Keratinocyte (primary cell): ENCODE results near the gene MBNL3. TPM values are rescaled to one million over a fixed set of nuclear protein-coding genes. Genes with fewer than 3 reads are reported as not detected.

ENCODE experiments used
- DNase-seq: peaks from one replicate; pipeline ENCODE4 v3.0.0-alpha.2; 2011; ENCODE audit warnings: low read depth, missing footprints, low spot score
- FAIRE-seq: peaks from 2 replicates; lab custom pipeline; 2011; peaks lifted over from hg19 to GRCh38; lab: Jason Lieb, UNC
- H2AFZ ChIP-seq: 2 replicates; pipeline ENCODE4 v1.6.0; 2012; ENCODE audit warnings: low read length, control low read depth, inconsistent platforms; ENCODE audit not compliant: control insufficient read depth
- H3K27ac ChIP-seq: 2 replicates; pipeline ENCODE4 v1.5.1; 2011; ENCODE audit warnings: low read length; ENCODE audit not compliant: control insufficient read depth, insufficient read depth
- H3K27me3 ChIP-seq: 3 replicates; pipeline ENCODE4 v1.6.0; 2011; ENCODE audit warnings: low read length; ENCODE audit not compliant: control insufficient read depth, insufficient read depth; ENCODE audit errors: extremely low read depth
- H3K36me3 ChIP-seq, 2 experiments: 2 replicates in 1 of 2; 3 replicates in 1 of 2; pipeline ENCODE4 v1.5.1; 2011; ENCODE audit warnings: low read length in 2 of 2, mild to moderate bottlenecking in 1 of 2; ENCODE audit not compliant: control insufficient read depth in 2 of 2, insufficient read depth in 2 of 2; ENCODE audit errors: extremely low read depth in 1 of 2
- H3K4me1 ChIP-seq: 3 replicates; pipeline ENCODE4 v1.5.1; 2011; ENCODE audit warnings: low read length; ENCODE audit not compliant: control insufficient read depth, insufficient read depth; ENCODE audit errors: extremely low read depth
- H3K4me2 ChIP-seq: 3 replicates; pipeline ENCODE4 v1.6.0; 2011; ENCODE audit warnings: low read depth, low read length; ENCODE audit not compliant: control insufficient read depth, insufficient read depth; ENCODE audit errors: extremely low read depth
- H3K4me3 ChIP-seq, 3 experiments: fragments of 200-600 bp in 1 of 3; sonication (generic) in 1 of 3; 2 replicates in 2 of 3; 3 replicates in 1 of 3; pipeline ENCODE4 v1.5.1; 2011 to 2016; ENCODE audit warnings: low read length in 3 of 3, mild to moderate bottlenecking in 3 of 3, control low read depth in 2 of 3, inconsistent platforms in 1 of 3, low read depth in 1 of 3, mixed read lengths in 1 of 3, mixed run types in 1 of 3, moderate library complexity in 1 of 3; ENCODE audit not compliant: control insufficient read depth in 2 of 3, insufficient read depth in 2 of 3; ENCODE audit errors: extremely low read depth in 1 of 3
- H3K79me2 ChIP-seq: 2 replicates; pipeline ENCODE4 v1.6.0; 2012; ENCODE audit warnings: low read length; ENCODE audit not compliant: control insufficient read depth, insufficient read depth
- H3K9ac ChIP-seq: 3 replicates; pipeline ENCODE4 v1.6.0; 2011; ENCODE audit warnings: low read length; ENCODE audit not compliant: control insufficient read depth, insufficient read depth; ENCODE audit errors: extremely low read depth
- H3K9me1 ChIP-seq: 3 replicates; pipeline ENCODE4 v1.6.0; 2011; ENCODE audit warnings: low read length; ENCODE audit not compliant: control insufficient read depth, insufficient read depth; ENCODE audit errors: extremely low read depth
- H3K9me3 ChIP-seq: 2 replicates; pipeline ENCODE4 v1.5.1; 2012; ENCODE audit warnings: low read depth, low read length; ENCODE audit not compliant: control insufficient read depth
- H4K20me1 ChIP-seq: 3 replicates; pipeline ENCODE4 v1.6.0; 2011; ENCODE audit warnings: low read length; ENCODE audit not compliant: control insufficient read depth, insufficient read depth; ENCODE audit errors: extremely low read depth
- EZH2 ChIP-seq: IDR thresholded peaks from one replicate; pipeline ENCODE4 v1.6.1; 2012; ENCODE audit warnings: inconsistent platforms, mild to moderate bottlenecking, low read length, moderate library complexity
- dilution Hi-C: fragments of 300-500 bp; cut with MboI; formaldehyde crosslinking; loops from one replicate; pipeline ENCODE4 v1.7.0; 2020; ENCODE audit warnings: low sequenced_read_pairs; ENCODE audit not compliant: extremely low pct_ligation_motif_present
- polyA minus RNA-seq, 3 experiments: library from RNA; depleted of rRNA, polyadenylated mRNA; stranded (reverse); fragments of >200 nt; gene quantifications; 1 replicate in 1 of 3; 2 replicates in 1 of 3; 3 replicates in 1 of 3; pipeline ENCODE4 v1.2.3, GENCODE V29; 2011
- polyA plus RNA-seq, 5 experiments: library from polyadenylated mRNA; depleted of rRNA in 3 of 5; stranded (reverse) in 3 of 5; stranded (forward) in 1 of 5; unstranded in 1 of 5; fragments of >200 nt; gene quantifications; 1 replicate in 1 of 5; 2 replicates in 3 of 5; 3 replicates in 1 of 5; pipeline versions ENCODE4 v1.2.1 to v1.2.3, GENCODE V29; 2011 to 2012; ENCODE audit warnings: missing spikeins in 2 of 5, low read depth in 1 of 5, low replicate concordance in 1 of 5
- TF ChIP-seq, protein P1 (sequence below), 3 experiments: IDR thresholded peaks in 1 of 3; conservative IDR thresholded peaks in 1 of 3; optimal IDR thresholded peaks in 1 of 3; 2 replicates in 2 of 3; 3 replicates in 1 of 3; pipeline versions ENCODE3 to v1.5.1; 2011; ENCODE audit warnings: low read length in 3 of 3, mild to moderate bottlenecking in 3 of 3, moderate library complexity in 2 of 3, control low read depth in 1 of 3, inconsistent platforms in 1 of 3; ENCODE audit not compliant: insufficient read depth in 2 of 3; ENCODE audit errors: extremely low read depth in 1 of 3

The MBNL3 gene, protein sequence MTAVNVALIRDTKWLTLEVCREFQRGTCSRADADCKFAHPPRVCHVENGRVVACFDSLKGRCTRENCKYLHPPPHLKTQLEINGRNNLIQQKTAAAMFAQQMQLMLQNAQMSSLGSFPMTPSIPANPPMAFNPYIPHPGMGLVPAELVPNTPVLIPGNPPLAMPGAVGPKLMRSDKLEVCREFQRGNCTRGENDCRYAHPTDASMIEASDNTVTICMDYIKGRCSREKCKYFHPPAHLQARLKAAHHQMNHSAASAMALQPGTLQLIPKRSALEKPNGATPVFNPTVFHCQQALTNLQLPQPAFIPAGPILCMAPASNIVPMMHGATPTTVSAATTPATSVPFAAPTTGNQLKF
- polyA plus RNA-seq (6.9 to 7.1 TPM (median 6.9 TPM) in 3 replicates), polyA minus RNA-seq (31.9 to 42.2 TPM (median 33.8 TPM) in 3 replicates)
- 11.2 TPM for polyA plus RNA-seq (2011; ENCODE audit: low read depth)
- polyA plus RNA-seq (2011; cell fraction: cytosol; rRNA removed), result 4.1 and 6.2 TPM in 2 replicates
- polyA plus RNA-seq (2011; cell fraction: nucleus; rRNA removed), result 4.1 and 4.6 TPM in 2 replicates
- polyA plus RNA-seq (2012; ENCODE audit: low replicate concordance), result 2.0 and 3.8 TPM in 2 replicates
- polyA minus RNA-seq (2011; cell fraction: cytosol; rRNA and poly(A)+ RNA removed), result 20.9 TPM
- 6.0 and 7.9 TPM in 2 replicates for polyA minus RNA-seq (2011; cell fraction: nucleus; rRNA and poly(A)+ RNA removed)

DNA sequence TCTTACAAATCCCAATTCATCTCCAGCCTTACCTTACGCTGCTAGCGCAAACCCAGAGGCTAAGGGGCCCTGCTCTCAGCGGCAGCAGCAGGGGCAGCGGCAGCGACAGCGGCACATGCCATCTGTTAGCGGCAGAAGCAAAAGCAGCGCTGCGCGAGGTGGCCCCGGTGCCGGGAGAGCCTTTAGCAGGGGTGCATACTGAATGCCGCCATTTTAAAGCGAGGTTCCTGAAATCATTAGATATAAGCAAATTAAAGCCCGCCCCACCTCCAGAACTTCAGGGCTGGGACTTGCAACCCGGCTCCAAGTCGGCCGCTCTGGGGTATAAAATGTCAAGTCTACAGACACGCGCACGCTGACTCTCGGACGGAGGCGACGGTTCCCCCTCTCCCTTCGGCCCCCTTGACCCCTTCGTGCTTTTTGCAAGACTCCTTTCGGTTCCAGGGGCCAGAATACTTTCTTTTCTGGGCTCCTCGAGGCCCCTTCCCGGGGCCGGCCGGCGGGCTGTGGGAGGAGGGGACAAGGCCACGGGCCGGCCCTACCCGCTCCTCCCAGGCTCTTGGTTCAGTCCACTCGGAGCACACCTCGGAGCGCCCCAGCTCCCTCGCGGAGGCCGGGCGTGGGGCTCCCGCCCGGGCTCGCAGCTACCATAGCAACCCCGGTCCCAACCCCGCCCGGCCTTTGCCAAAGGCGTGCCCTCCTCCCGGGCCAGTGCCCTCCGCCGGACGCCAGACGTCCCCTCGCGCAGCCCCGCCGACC, at the start of gene MBNL3:
Gene MBNL3, minus strand, starts transcription at position 220 of the 759 bp plus-strand sequence. CDS start 49,427 bp downstream, outside the sequence.
- DNase-seq (no peak), FAIRE-seq (no peak)
- TF ChIP-seq, protein P1, sequence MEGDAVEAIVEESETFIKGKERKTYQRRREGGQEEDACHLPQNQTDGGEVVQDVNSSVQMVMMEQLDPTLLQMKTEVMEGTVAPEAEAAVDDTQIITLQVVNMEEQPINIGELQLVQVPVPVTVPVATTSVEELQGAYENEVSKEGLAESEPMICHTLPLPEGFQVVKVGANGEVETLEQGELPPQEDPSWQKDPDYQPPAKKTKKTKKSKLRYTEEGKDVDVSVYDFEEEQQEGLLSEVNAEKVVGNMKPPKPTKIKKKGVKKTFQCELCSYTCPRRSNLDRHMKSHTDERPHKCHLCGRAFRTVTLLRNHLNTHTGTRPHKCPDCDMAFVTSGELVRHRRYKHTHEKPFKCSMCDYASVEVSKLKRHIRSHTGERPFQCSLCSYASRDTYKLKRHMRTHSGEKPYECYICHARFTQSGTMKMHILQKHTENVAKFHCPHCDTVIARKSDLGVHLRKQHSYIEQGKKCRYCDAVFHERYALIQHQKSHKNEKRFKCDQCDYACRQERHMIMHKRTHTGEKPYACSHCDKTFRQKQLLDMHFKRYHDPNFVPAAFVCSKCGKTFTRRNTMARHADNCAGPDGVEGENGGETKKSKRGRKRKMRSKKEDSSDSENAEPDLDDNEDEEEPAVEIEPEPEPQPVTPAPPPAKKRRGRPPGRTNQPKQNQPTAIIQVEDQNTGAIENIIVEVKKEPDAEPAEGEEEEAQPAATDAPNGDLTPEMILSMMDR (optimal IDR thresholded peaks at IDR 0.05 in 1 of 3, IDR thresholded peaks at IDR 0.05 in 1 of 3, conservative IDR thresholded peaks at IDR 0.05 in 1 of 3; ENCODE audit: extremely low read depth in 1 of 3, insufficient read depth in 2 of 3, low read length in 3 of 3), result no peak
- no peak for TF ChIP-seq EZH2
- Histone ChIP-seq H3K9ac (peak within 1 kb of the TSS; percentile 85), H3K4me3 (peak within 1 kb of the TSS; percentile 38 to 71 (median 69)), H4K20me1 (no peaks in the 10 kb centered on the region), H3K9me3 (no peaks in the 10 kb centered on the region), H3K9me1 (no peaks in the 10 kb centered on the region), H3K27me3 (no peaks in the 10 kb centered on the region), H3K4me2 (peak within 1 kb of the TSS; percentile 80), H3K36me3 (no peaks in the 10 kb centered on the region), H3K27ac (peak within 1 kb of the TSS; percentile 79), H2AFZ (peak within 1 kb of the TSS; percentile 72), H3K4me1 (peaks cover 7% of the 10 kb centered on the region), H3K79me2 (no peaks in the 10 kb centered on the region)
- dilution Hi-C loops, result no loop called here

DNA sequence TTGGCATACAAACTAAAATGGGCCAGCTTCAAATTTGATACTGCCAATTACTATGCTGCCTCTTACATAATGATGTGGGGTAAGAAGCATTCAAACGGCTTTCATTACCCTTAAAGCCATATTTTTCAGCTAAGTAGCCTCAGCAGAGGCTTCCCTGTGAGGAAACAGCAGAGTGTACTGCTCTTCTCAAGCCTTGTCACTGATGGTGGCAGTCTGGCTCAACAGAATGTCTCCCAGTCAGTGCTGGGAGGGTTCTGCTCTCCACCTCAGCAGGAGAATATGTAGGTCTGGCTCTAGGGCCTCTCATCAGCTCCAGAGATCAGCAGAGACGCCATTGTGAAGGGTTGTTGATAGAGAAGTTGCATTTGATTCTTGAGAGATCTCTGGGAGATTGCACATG, 44.6 kb upstream of the MBNL3 start:
- H3K27me3 ChIP-seq, result no peaks in the 10 kb centered on the region
- H3K27ac ChIP-seq, result no peak overlapping the region
- H3K4me3 ChIP-seq, result no peak overlapping the region
- no peak overlapping the region for H3K4me2 ChIP-seq
- H2AFZ ChIP-seq, result no peak overlapping the region
- no peaks in the 10 kb centered on the region for H3K9me1 ChIP-seq
- TF ChIP-seq, protein P1 (optimal IDR thresholded peaks at IDR 0.05 in 1 of 3, IDR thresholded peaks at IDR 0.05 in 1 of 3, conservative IDR thresholded peaks at IDR 0.05 in 1 of 3; ENCODE audit: extremely low read depth in 1 of 3, insufficient read depth in 2 of 3, low read length in 3 of 3), result no peak
- TF ChIP-seq EZH2, result no peak
- H4K20me1 ChIP-seq, result no peaks in the 10 kb centered on the region
- H3K9ac ChIP-seq, result no peak overlapping the region
- FAIRE-seq, result no peak
- no peaks in the 10 kb centered on the region for H3K9me3 ChIP-seq
- no peak for DNase-seq
- no peaks in the 10 kb centered on the region for H3K36me3 ChIP-seq
- no peaks in the 10 kb centered on the region for H3K79me2 ChIP-seq
- dilution Hi-C loops, result no loop called here
- no peaks in the 10 kb centered on the region for H3K4me1 ChIP-seq
